Activated T-cell treated with anti-CD3 and anti-CD28 coated beads, Interleukin-2, amount 50 U/mL, for 1 hour (primary cell): ENCODE results near the gene NFIX.
"Not testable (repeated sequence)": the region's sequence is repeated elsewhere in the genome, so short reads cannot be mapped to it uniquely, and the experiment has no call there.

Experiments
- DNase-seq: peaks from one replicate; pipeline ENCODE4 v3.0.0-alpha.2; 2020

The NFIX gene

GRCh38 chr19:12994701-12995595 lies at the start of gene NFIX:
TSS of gene NFIX (plus strand) at chr19:12995475. CDS start at chr19:12995838, 363 bp downstream.
- peak; percentile 61 for DNase-seq

- DNase-seq: peak; percentile 99
These were observed 49.7 kb upstream of the NFIX start, which contains the start of gene RAD23A for GRCh38 chr19:12945479-12946091. TSS of gene RAD23A (plus strand) at chr19:12945862. CDS start at chr19:12945949, 87 bp downstream.

GRCh38 chr19:12946092-12946721 lies 49.1 kb upstream of the NFIX start:
- DNase-seq: peak; percentile 65

GRCh38 chr19:12946731-12947496 lies 48.4 kb upstream of the NFIX start:
- DNase-seq: no peak

- no peak for DNase-seq
These were observed 47.3 kb upstream of the NFIX start for GRCh38 chr19:12947702-12948611.

- no peak for DNase-seq
These were observed 46.5 kb upstream of the NFIX start for GRCh38 chr19:12948612-12949362.

GRCh38 chr19:12949363-12950283 lies 45.7 kb upstream of the NFIX start:
- DNase-seq: no peak

- DNase-seq: not testable (repeated sequence)
These were observed 43.2 kb upstream of the NFIX start for GRCh38 chr19:12952050-12952449.

- no peak for DNase-seq
These were observed 42.7 kb upstream of the NFIX start for GRCh38 chr19:12952488-12953137.

GRCh38 chr19:12953138-12953798 lies 42.0 kb upstream of the NFIX start:
- DNase-seq: no peak

GRCh38 chr19:12953799-12954611 lies 41.3 kb upstream of the NFIX start:
- DNase-seq: no peak

- no peak for DNase-seq
These were observed 40.7 kb upstream of the NFIX start for GRCh38 chr19:12954612-12954962.

GRCh38 chr19:12955575-12955974 lies 39.7 kb upstream of the NFIX start:
- DNase-seq: not testable (repeated sequence)

GRCh38 chr19:12955996-12956395 lies 39.3 kb upstream of the NFIX start:
- DNase-seq: no peak

- peak; percentile 88 for DNase-seq
These were observed 38.6 kb upstream of the NFIX start, which contains the start of gene GADD45GIP1 for GRCh38 chr19:12956446-12957388. TSS of gene GADD45GIP1 (minus strand) at chr19:12957223. CDS start at chr19:12957212, 11 bp downstream.

GRCh38 chr19:12957389-12957952 lies 37.8 kb upstream of the NFIX start:
- DNase-seq: not testable (repeated sequence)
